ENCODE data around the gene AURKA. TPM values are rescaled to one million over a fixed set of nuclear protein-coding genes. Genes with fewer than 3 reads are reported as not detected.

AURKA gene
- total RNA-seq, 2 experiments from 2014 or later: 103 to 114 TPM

Other genes starting within 250 kb of the AURKA start
- not detected for gene MC3R, start 143.5 kb downstream of the AURKA start, total RNA-seq
- gene FAM210B, start 33.2 kb downstream of the AURKA start, total RNA-seq: 1 to 10 TPM; 4.5 to 4.8 TPM
- 10 to 100 TPM; 62.0 to 84.2 TPM for gene CSTF1, start 430 bp upstream of the AURKA start, total RNA-seq
- gene CASS4, start 20.0 kb upstream of the AURKA start, total RNA-seq: 1 to 10 TPM; 5.1 to 5.6 TPM
- 10 to 100 TPM; 68.5 to 80.8 TPM for gene RTF2, start 76.4 kb upstream of the AURKA start, total RNA-seq
- 1 to 10 TPM in 1 of 2 experiments, under 1 TPM in 1; 0.73 to 1.1 TPM for gene FAM209A, start 132.5 kb upstream of the AURKA start, total RNA-seq
- under 1 TPM in 1 of 2 experiments, not detected in 1; 0.43 TPM for gene FAM209B, start 141.0 kb upstream of the AURKA start, total RNA-seq
- not detected for gene TFAP2C, start 237.1 kb upstream of the AURKA start, total RNA-seq

Measured in activated CD4-positive, alpha-beta T cell treated with anti-CD3 and anti-CD28 coated beads for 36 hours (primary cell).